ENCODE measurements around the gene LRRK1.

Gene LRRK1

GRCh38 chr15:100914876-100915275 lies 4.3 kb upstream of the LRRK1 start:
- DNase-seq (ENCODE audit: low spot score): peak; percentile 49

GRCh38 chr15:100918034-100918689 lies 995 bp upstream of the LRRK1 start:
- peak; percentile 89 for DNase-seq (ENCODE audit: low spot score)

GRCh38 chr15:100919481-100920405 lies 586 bp downstream of the LRRK1 start:
- no peak for DNase-seq (ENCODE audit: low spot score)

GRCh38 chr15:100920516-100921135 lies 1.5 kb downstream of the LRRK1 start:
- DNase-seq (ENCODE audit: low spot score): no peak

GRCh38 chr15:100922192-100923040 lies 3.3 kb downstream of the LRRK1 start:
- DNase-seq (ENCODE audit: low spot score): no peak

- no peak for DNase-seq (ENCODE audit: low spot score)
Observed at GRCh38 chr15:100923076-100923475, 3.9 kb downstream of the LRRK1 start.

- no peak for DNase-seq (ENCODE audit: low spot score)
Observed at GRCh38 chr15:100923902-100924301, 4.7 kb downstream of the LRRK1 start.

- DNase-seq (ENCODE audit: low spot score): no peak
Observed at GRCh38 chr15:100924436-100924835, 5.3 kb downstream of the LRRK1 start.

- no peak for DNase-seq (ENCODE audit: low spot score)
Observed at GRCh38 chr15:100925480-100925879, 6.3 kb downstream of the LRRK1 start.

GRCh38 chr15:100926258-100926657 lies 7.1 kb downstream of the LRRK1 start:
- peak; percentile 44 for DNase-seq (ENCODE audit: low spot score)

GRCh38 chr15:100926971-100927756 lies 8.0 kb downstream of the LRRK1 start:
- DNase-seq (ENCODE audit: low spot score): no peak

- DNase-seq (ENCODE audit: low spot score): no peak
Observed at GRCh38 chr15:100928632-100929280, 9.6 kb downstream of the LRRK1 start.

- no peak for DNase-seq (ENCODE audit: low spot score)
Observed at GRCh38 chr15:100929641-100930042, 10.5 kb downstream of the LRRK1 start.

- no peak for DNase-seq (ENCODE audit: low spot score)
Observed at GRCh38 chr15:100930306-100930848, 11.2 kb downstream of the LRRK1 start.

GRCh38 chr15:100931143-100931890 lies 12.2 kb downstream of the LRRK1 start:
- DNase-seq (ENCODE audit: low spot score): no peak

- DNase-seq (ENCODE audit: low spot score): no peak
Observed at GRCh38 chr15:100932676-100933348, 13.7 kb downstream of the LRRK1 start.

GRCh38 chr15:100934166-100934565 lies 15.0 kb downstream of the LRRK1 start:
- DNase-seq (ENCODE audit: low spot score): no peak

GRCh38 chr15:100934726-100935125 lies 15.6 kb downstream of the LRRK1 start:
- no peak for DNase-seq (ENCODE audit: low spot score)

GRCh38 chr15:100937171-100937570 lies 18.0 kb downstream of the LRRK1 start:
- no peak for DNase-seq (ENCODE audit: low spot score)

Measured in HuH-7 (cell line).